Pons (tissue), 1 donor: Measurements from ENCODE around the gene SLC24A2.

Source experiments
- DNase-seq: peaks from one replicate; pipeline ENCODE4 v3.0.0-alpha.2; 2016; ENCODE audit warnings: low spot score

SLC24A2 gene

GRCh38 chr9:19757745-19758144 is 31.1 kb downstream of the SLC24A2 start:
- no peak for DNase-seq

- DNase-seq, result no peak
These were observed 33.9 kb downstream of the SLC24A2 start for GRCh38 chr9:19754921-19755320.

- DNase-seq, result no peak
These were observed 40.3 kb downstream of the SLC24A2 start for GRCh38 chr9:19748278-19749126.

- no peak for DNase-seq
These were observed 42.6 kb downstream of the SLC24A2 start for GRCh38 chr9:19746223-19746622.

GRCh38 chr9:19741178-19741577 is 47.7 kb downstream of the SLC24A2 start:
- DNase-seq, result no peak
